HepG2 (cell line): Measurements from ENCODE around the gene ACSL6. TPM values are rescaled to one million over a fixed set of nuclear protein-coding genes. Genes with fewer than 3 reads are reported as not detected.

Experiments
- CBX2 ChIP-seq, 2 experiments: fragments of 200-600 bp in 1 of 2; sonication (generic); formaldehyde crosslinking in 1 of 2; IDR thresholded peaks; 2 replicates each; pipeline versions ENCODE4 v1.7.0 to v1.8.1; 2018 to 2022; ENCODE audit warnings: low read depth in 2 of 2, low read length in 1 of 2, mild to moderate bottlenecking in 1 of 2, missing genetic modification reagents in 1 of 2
- GABPB1 ChIP-seq: IDR thresholded peaks from 2 replicates; pipeline ENCODE4 v1.6.1; 2016; ENCODE audit warnings: mild to moderate bottlenecking, missing genetic modification reagents, moderate library complexity, missing compliant biosample characterization
- KDM1A ChIP-seq: IDR thresholded peaks from 2 replicates; pipeline ENCODE4 v1.6.1; 2016; ENCODE audit warnings: missing compliant biosample characterization
- MBD4 ChIP-seq: IDR thresholded peaks from 2 replicates; pipeline ENCODE4 v1.6.1; 2012; ENCODE audit warnings: low read length, inconsistent platforms, borderline replicate concordance
- RCOR2 ChIP-seq: IDR thresholded peaks from 2 replicates; pipeline ENCODE4 v1.6.1; 2016; ENCODE audit warnings: missing biosample characterization, missing genetic modification reagents
- RNF2 ChIP-seq: fragments of 450-650 bp; conservative IDR thresholded peaks from 2 replicates; pipeline ENCODE4 v1.6.1; 2016; ENCODE audit warnings: low read depth
- TBX3 ChIP-seq: fragments of 450-650 bp; IDR thresholded peaks from 2 replicates; pipeline ENCODE4 v1.6.1; 2017; ENCODE audit warnings: antibody characterized with exemption, mild to moderate bottlenecking, inconsistent platforms, borderline replicate concordance
- WIZ ChIP-seq: sonication (generic); formaldehyde crosslinking; IDR thresholded peaks from 2 replicates; pipeline ENCODE4 v1.5.1; 2020; ENCODE audit warnings: mild to moderate bottlenecking, missing genetic modification reagents
- ZFP62 ChIP-seq: sonication (generic); formaldehyde crosslinking; IDR thresholded peaks from 2 replicates; pipeline ENCODE4 v1.4.0; 2020; ENCODE audit warnings: missing genetic modification reagents
- ZFY ChIP-seq: sonication (generic); formaldehyde crosslinking; IDR thresholded peaks from 2 replicates; pipeline ENCODE4 v1.4.0; 2020; ENCODE audit warnings: missing genetic modification reagents
- ZKSCAN8 ChIP-seq: IDR thresholded peaks from 2 replicates; pipeline ENCODE4 v1.6.1; 2016; ENCODE audit warnings: borderline replicate concordance, missing genetic modification reagents, missing compliant biosample characterization
- ZNF329 ChIP-seq: sonication (generic); formaldehyde crosslinking; IDR thresholded peaks from 2 replicates; pipeline ENCODE4 v1.9.0; 2021; ENCODE audit warnings: low read depth, mild to moderate bottlenecking, missing genetic modification reagents
- ZNF775 ChIP-seq: sonication (generic); formaldehyde crosslinking; IDR thresholded peaks from 2 replicates; pipeline ENCODE4 v1.4.0; 2020; ENCODE audit warnings: missing genetic modification reagents, mild to moderate bottlenecking, moderate library complexity, borderline replicate concordance
- ZNF782 ChIP-seq: sonication (generic); formaldehyde crosslinking; IDR thresholded peaks from 2 replicates; pipeline ENCODE4 v1.4.0; 2020; ENCODE audit warnings: missing genetic modification reagents, mild to moderate bottlenecking, borderline replicate concordance
- polyA plus RNA-seq, 8 experiments: library from polyadenylated mRNA; depleted of rRNA in 3 of 8; stranded (reverse) in 7 of 8; unstranded in 1 of 8; fragments of >200 nt; fragmentation: Illumina TruSeq in 4 of 8; extraction: Trizol in 4 of 8; gene quantifications; 2 replicates each; pipeline versions ENCODE4 v1.2.1 to v1.2.3, GENCODE V29; 2011 to 2016; ENCODE audit warnings: low read depth in 4 of 8, missing spikeins in 1 of 8, mixed read lengths in 1 of 8; ENCODE audit not compliant: insufficient read depth in 1 of 8
- total RNA-seq, 5 experiments: library from RNA; depleted of rRNA; stranded (reverse); fragments of >200 nt; fragmentation: Illumina TruSeq; extraction: Trizol; gene quantifications; 2 replicates each; pipeline ENCODE4 v1.2.3, GENCODE V29; 2016; ENCODE audit warnings: low read depth in 1 of 5
- TF ChIP-seq, protein P1 (sequence below): sonication (generic); formaldehyde crosslinking; IDR thresholded peaks from 2 replicates; pipeline ENCODE4 v1.4.0; 2020; ENCODE audit warnings: missing genetic modification reagents
- TF ChIP-seq, protein P2 (sequence below), 2 experiments: fragments of 450-650 bp in 1 of 2; sonication (generic) in 1 of 2; formaldehyde crosslinking; IDR thresholded peaks; 2 replicates each; pipeline versions ENCODE4 v1.5.0 to v1.8.0; 2020 to 2022; ENCODE audit warnings: mild to moderate bottlenecking in 1 of 2, missing genetic modification reagents in 1 of 2
- TF ChIP-seq, protein P3 (sequence below): sonication (generic); formaldehyde crosslinking; IDR thresholded peaks from 2 replicates; pipeline ENCODE4 v1.8.0; 2023; ENCODE audit warnings: mild to moderate bottlenecking, missing genetic modification reagents
- TF ChIP-seq, protein P4 (sequence below): sonication (generic); formaldehyde crosslinking; IDR thresholded peaks from 2 replicates; pipeline ENCODE4 v1.4.0; 2020; ENCODE audit warnings: missing genetic modification reagents, low read depth, mild to moderate bottlenecking, borderline replicate concordance
- TF ChIP-seq, protein P5 (sequence below): sonication (generic); formaldehyde crosslinking; IDR thresholded peaks from 2 replicates; pipeline ENCODE4 v1.5.1; 2020; ENCODE audit warnings: mild to moderate bottlenecking, missing genetic modification reagents, moderate library complexity
- TF ChIP-seq, protein P6 (sequence below): IDR thresholded peaks from 2 replicates; pipeline ENCODE4 v1.6.1; 2016; ENCODE audit warnings: low read depth, control low read depth

Gene ACSL6
- total and polyA plus RNA-seq, 2 of the 13 experiments (the other 11 are each of a cell fraction or from before 2014, with no cell fraction given): 3.7 to 3.8 TPM

DNA sequence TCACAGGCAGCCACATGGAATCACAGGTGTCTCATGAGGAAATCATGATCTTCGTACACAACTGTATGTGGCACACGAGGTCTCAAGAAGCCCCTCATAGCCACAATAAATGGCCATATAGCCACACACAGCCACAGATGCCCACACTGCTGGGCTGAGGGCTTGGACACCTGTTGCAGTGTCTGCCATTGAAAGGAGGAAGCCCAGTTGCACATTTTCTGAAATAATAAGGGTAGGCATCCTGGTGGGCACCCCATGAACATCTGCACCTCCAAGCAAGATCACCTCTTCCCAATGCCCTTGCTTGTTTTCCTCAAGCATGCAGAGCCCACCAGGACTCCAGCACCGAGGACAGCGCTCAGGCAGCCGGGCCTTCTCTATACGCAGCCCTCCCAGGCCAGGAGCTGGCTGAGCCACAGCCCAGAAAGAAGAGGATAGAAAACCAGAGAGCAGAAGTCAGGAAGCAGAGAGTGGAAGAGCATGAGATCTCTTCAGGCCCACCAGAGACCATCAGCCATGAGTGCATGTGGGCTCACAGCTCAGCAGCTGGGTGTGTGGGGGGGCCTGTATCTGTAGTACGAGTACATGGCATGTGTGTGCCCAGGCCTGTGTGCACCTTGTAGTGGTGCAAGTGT lies 1.0 kb upstream of the ACSL6 start (continued):
- TF ChIP-seq, protein P1, sequence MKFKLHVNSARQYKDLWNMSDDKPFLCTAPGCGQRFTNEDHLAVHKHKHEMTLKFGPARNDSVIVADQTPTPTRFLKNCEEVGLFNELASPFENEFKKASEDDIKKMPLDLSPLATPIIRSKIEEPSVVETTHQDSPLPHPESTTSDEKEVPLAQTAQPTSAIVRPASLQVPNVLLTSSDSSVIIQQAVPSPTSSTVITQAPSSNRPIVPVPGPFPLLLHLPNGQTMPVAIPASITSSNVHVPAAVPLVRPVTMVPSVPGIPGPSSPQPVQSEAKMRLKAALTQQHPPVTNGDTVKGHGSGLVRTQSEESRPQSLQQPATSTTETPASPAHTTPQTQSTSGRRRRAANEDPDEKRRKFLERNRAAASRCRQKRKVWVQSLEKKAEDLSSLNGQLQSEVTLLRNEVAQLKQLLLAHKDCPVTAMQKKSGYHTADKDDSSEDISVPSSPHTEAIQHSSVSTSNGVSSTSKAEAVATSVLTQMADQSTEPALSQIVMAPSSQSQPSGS (CRISPR knock-in tag): peak; percentile 61; the same call in 1 of the 2 replicates
- TF ChIP-seq, protein P2, sequence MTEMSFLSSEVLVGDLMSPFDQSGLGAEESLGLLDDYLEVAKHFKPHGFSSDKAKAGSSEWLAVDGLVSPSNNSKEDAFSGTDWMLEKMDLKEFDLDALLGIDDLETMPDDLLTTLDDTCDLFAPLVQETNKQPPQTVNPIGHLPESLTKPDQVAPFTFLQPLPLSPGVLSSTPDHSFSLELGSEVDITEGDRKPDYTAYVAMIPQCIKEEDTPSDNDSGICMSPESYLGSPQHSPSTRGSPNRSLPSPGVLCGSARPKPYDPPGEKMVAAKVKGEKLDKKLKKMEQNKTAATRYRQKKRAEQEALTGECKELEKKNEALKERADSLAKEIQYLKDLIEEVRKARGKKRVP (CRISPR knock-in tag; IDR thresholded peaks at IDR 0.05): no peak
- TF ChIP-seq ZNF775 (no peak), ZFY (CRISPR knock-in tag) (no peak), CBX2 (IDR thresholded peaks at IDR 0.05; ENCODE audit: low read depth, low read length) (no peak), CBX2 (CRISPR knock-in tag; IDR thresholded peaks at IDR 0.05; ENCODE audit: low read depth) (no peak), GABPB1 (peak; percentile 39; the same call in 1 of the 2 replicates), ZNF782 (no peak), ZKSCAN8 (CRISPR knock-in tag) (no peak), ZNF329 (no peak), RCOR2 (CRISPR knock-in tag) (no peak), KDM1A (CRISPR knock-in tag) (no peak), WIZ (CRISPR knock-in tag) (peak; percentile 92), RNF2 (no peak), TBX3 (no peak), MBD4 (no peak), ZFP62 (CRISPR knock-in tag) (no peak)
- TF ChIP-seq, protein P3, sequence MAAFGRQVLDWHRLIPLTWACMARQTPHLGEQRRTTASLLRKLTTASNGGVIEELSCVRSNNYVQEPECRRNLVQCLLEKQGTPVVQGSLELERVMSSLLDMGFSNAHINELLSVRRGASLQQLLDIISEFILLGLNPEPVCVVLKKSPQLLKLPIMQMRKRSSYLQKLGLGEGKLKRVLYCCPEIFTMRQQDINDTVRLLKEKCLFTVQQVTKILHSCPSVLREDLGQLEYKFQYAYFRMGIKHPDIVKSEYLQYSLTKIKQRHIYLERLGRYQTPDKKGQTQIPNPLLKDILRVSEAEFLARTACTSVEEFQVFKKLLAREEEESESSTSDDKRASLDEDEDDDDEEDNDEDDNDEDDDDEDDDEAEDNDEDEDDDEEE: no peak
- TF ChIP-seq, protein P4, sequence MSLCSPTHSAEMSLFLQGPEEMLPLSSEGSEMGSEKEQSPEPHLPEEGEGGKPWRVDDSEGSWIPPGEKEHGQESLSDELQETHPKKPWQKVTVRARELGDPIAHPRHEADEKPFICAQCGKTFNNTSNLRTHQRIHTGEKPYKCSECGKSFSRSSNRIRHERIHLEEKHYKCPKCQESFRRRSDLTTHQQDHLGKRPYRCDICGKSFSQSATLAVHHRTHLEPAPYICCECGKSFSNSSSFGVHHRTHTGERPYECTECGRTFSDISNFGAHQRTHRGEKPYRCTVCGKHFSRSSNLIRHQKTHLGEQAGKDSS (CRISPR knock-in tag): no peak
- TF ChIP-seq, protein P5, sequence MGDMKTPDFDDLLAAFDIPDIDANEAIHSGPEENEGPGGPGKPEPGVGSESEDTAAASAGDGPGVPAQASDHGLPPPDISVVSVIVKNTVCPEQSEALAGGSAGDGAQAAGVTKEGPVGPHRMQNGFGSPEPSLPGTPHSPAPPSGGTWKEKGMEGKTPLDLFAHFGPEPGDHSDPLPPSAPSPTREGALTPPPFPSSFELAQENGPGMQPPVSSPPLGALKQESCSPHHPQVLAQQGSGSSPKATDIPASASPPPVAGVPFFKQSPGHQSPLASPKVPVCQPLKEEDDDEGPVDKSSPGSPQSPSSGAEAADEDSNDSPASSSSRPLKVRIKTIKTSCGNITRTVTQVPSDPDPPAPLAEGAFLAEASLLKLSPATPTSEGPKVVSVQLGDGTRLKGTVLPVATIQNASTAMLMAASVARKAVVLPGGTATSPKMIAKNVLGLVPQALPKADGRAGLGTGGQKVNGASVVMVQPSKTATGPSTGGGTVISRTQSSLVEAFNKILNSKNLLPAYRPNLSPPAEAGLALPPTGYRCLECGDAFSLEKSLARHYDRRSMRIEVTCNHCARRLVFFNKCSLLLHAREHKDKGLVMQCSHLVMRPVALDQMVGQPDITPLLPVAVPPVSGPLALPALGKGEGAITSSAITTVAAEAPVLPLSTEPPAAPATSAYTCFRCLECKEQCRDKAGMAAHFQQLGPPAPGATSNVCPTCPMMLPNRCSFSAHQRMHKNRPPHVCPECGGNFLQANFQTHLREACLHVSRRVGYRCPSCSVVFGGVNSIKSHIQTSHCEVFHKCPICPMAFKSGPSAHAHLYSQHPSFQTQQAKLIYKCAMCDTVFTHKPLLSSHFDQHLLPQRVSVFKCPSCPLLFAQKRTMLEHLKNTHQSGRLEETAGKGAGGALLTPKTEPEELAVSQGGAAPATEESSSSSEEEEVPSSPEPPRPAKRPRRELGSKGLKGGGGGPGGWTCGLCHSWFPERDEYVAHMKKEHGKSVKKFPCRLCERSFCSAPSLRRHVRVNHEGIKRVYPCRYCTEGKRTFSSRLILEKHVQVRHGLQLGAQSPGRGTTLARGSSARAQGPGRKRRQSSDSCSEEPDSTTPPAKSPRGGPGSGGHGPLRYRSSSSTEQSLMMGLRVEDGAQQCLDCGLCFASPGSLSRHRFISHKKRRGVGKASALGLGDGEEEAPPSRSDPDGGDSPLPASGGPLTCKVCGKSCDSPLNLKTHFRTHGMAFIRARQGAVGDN (CRISPR knock-in tag): no peak
- TF ChIP-seq, protein P6, sequence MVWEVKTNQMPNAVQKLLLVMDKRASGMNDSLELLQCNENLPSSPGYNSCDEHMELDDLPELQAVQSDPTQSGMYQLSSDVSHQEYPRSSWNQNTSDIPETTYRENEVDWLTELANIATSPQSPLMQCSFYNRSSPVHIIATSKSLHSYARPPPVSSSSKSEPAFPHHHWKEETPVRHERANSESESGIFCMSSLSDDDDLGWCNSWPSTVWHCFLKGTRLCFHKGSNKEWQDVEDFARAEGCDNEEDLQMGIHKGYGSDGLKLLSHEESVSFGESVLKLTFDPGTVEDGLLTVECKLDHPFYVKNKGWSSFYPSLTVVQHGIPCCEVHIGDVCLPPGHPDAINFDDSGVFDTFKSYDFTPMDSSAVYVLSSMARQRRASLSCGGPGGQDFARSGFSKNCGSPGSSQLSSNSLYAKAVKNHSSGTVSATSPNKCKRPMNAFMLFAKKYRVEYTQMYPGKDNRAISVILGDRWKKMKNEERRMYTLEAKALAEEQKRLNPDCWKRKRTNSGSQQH: peak; percentile 93
